GM21390 (cell line): ENCODE data around the gene RBBP5.

Experiments
- ATAC-seq: cut with Tn5 transposase; IDR thresholded peaks from one replicate; pipeline ENCODE4 v1.9.1; 2021; ENCODE audit not compliant: unreplicated experiment

RBBP5 gene

DNA sequence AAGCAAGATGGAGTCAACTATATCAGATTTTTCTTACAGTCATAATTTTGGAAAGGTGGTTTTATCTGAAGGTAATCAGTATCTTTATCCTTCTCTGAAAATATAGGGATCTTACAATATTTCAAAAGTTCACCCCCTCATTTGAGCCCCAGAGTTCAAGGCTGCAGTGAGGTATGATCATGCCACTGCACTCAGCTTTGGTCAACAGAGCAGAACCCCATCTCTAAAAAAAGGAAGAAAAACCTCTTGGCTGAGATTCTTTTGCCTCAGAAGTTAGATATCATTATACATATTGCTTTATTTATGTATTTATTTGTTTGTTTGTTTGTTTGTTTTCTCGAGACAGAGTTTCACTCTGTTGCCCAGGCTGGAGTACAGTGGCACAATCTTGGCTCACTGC, 11.5 kb upstream of the RBBP5 start:
- no peak for ATAC-seq

DNA sequence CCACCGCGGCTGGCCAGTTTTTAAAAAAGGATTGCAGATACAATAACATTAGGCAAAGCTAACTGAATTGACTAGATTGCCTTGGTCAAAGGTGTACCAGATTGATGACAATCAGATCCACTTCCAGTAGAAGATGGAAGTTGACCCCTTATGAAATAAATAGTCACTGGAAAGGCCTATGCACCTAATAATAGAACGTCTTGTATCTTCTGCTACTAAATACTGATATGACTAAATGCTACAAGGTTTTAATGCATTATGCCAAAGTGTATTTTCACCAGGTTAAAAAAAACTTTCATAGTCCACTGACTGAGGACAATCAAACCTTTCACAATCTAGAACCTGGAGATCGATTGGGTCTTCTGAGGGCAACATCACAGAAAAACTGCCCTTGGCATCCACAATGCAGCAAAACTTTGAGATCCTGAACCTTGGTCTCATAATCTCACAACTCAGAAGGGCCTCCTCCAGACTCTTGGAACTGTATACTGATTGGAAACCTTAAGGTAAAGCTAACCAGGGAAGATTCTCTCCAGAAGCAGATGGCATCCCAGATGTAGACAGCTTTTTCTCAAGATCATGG, 7.8 kb upstream of the RBBP5 start:
- ATAC-seq: no peak

DNA sequence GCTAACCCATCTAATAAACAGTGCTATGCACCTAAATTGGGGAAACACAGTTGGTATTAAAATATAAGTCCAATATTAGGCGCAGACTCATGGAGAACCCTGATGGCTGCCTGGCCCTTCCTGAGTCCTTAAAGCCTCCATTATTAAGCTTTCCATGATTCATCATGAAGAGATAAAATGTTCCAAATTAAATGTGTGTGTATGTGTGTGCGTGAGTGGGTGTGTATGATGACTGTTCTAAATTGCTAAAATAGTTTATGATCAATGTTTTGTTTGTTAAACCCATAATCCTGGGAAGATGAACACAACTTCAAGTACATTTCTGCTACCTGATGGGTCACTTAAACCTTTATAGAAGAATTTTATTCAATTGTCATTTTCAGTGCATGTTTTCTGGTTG, 6.3 kb upstream of the RBBP5 start:
- ATAC-seq: no peak

DNA sequence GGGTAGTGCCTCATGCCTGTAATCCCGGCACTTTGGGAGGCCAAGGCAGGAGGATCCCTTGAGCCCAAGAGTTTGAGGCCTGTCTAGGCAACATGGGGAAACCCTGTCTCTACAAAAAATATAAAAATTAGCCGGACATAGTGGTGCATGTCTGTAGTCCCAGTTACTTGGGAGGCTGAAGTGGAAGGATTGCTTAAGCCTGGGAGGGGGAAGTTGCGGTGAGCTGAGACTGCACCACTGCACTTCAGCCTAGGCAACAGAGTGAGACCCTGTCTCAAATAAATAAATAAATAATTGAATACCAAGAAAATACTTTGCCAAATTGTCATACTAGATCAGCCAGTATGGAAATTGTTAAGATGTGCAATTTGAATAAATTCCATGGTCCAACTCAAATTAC, 5.9 kb upstream of the RBBP5 start:
- no peak for ATAC-seq

GRCh38 chr1:205124726-205125125, 2.9 kb upstream of the RBBP5 start:
- ATAC-seq: no peak

- no peak for ATAC-seq
Observed at GRCh38 chr1:205122489-205122882, 708 bp upstream of the RBBP5 start.

DNA sequence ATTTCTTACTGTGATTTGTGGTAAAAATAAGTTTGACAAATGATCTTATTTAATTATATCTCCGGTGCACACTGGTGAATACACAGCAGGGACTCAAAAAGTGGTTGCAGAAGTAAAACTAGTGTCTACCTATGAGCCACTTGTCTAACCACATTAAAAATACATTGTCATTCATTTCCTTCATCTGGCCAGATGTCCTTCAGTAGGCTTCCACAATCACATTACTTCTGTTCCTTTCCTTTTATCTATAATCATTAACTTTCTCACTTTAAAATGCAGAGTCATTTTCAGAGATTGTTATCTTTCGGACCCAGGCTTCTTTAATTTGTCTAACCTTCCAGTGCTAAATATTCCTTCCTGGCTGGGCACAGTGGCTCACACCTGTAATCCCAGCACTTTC, 3.0 kb downstream of the RBBP5 start:
- no peak for ATAC-seq

- no peak for ATAC-seq
Observed at GRCh38 chr1:205111354-205111753, 10.4 kb downstream of the RBBP5 start.

- no peak for ATAC-seq
Observed at GRCh38 chr1:205109711-205110110, 12.1 kb downstream of the RBBP5 start.

- ATAC-seq: no peak
Observed at GRCh38 chr1:205109269-205109668, 12.5 kb downstream of the RBBP5 start.

GRCh38 chr1:205108464-205108863, 13.3 kb downstream of the RBBP5 start:
- ATAC-seq: no peak

DNA sequence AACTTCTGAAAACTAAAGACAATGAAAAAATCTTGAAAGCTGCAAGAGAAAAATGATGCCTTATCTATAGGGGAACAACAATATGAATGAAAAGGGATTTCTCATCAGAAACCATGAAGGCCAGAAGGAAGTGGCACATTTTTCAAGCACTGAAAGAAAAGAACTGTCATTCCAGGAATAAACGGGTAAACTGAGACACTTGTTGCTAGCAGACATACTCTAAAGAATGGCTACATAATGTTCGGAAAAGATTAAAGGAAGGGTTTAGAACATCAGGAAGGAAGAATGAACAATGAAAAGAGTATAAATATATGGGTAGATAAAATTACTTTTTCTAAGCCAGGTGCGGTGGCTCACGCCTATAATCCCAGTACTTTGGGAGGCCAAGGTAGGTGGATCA, 14.5 kb downstream of the RBBP5 start:
- ATAC-seq: no peak

DNA sequence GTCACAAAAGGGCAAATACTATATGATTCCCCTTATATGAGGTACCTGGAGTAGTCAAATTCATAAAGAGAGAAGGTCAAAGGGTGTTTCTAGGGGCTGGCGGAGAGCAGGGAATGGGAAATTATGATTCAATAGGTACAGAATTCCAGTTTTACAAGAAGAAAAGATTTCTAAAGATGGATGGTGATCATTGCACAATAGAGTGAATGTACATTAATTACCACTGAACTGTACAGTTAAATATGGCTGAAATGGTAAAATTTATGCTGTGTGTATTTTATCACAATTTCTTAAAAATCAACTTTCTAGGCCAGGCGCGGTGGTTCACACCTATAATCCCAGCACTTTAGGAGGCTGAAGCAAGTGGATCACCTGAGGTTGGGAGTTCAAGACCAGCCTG, 19.4 kb downstream of the RBBP5 start:
- no peak for ATAC-seq

DNA sequence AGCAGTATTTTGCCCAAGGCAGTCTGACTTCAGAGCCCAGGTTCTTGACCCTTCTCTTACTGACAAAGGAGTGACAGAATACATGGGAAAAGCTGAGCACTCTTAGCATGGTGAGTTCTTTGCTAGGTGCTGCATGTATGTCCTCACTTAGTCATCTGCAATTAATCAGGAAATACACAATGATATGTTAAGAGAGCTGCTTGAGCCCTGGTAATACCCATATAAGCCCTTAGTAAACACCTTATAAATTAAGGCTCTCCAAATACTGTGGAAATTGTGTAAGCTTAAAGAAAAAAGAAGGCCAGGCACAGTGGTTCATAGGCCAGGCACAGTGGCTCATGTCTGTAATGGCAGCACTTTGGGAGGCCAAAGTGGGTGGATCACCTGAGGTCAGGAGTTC, 23.5 kb downstream of the RBBP5 start:
- no peak for ATAC-seq

- ATAC-seq: no peak
Observed at GRCh38 chr1:205095422-205095821, 26.4 kb downstream of the RBBP5 start.

DNA sequence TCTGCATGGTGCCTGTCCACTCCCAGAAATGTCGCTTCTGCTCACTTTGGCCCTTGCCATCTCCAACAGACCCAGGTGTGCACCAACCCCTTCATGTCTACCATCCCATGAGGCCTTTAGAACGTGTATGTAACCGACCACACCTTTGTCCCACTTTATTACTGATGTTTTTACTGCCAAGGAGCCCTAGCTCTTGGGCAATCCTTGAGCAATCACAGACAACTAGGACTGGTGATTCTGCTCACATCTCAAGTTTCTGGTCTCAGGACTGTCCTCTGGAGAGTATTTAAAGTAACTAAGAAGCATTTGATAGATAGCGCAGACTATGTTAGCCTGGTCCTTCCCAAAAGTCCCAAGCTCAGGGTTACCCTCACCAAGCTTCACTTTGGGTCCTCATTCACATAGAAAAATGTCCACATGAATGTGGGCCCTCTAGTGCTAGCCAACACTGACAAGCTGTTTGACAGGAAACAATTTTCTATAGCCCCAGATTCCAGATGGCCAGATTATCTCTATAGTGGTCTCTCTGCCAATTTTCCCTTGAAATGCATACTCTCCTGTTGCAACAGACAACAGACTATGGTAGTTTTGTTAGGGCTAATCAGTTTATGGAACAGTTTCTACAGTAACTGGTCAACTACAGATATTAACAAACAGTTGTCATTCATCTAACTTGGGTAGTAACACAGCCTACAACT, 30.6 kb downstream of the RBBP5 start:
- no peak for ATAC-seq

DNA sequence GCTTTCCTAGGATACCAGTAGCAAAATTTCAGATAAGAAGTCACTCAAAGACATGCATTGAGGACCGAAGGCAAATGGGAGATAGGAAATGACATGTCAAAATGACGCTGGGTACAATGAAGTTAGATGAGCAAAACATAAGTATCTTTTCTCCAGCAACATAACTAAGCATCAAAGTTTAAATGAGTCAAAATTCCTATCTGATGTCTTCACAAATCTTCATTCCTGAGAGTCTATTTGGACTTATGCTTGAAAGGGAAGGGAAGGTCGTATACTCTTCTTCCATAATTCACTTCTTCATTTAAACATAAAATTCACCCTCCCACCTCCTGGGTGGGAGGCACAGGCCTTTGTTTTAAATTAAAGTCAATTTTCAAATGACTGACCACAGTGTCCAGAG, 33.4 kb downstream of the RBBP5 start:
- no peak for ATAC-seq

GRCh38 chr1:205084360-205084759, 37.4 kb downstream of the RBBP5 start, which contains the start of gene TMEM81:
TMEM81 (minus strand) TSS chr1:205084460; CDS start chr1:205084320, 140 bp downstream.
- ATAC-seq: no peak

GRCh38 chr1:205082431-205082830, 39.3 kb downstream of the RBBP5 start:
- ATAC-seq: no peak

GRCh38 chr1:205077934-205078311, 43.9 kb downstream of the RBBP5 start:
- ATAC-seq: no peak

DNA sequence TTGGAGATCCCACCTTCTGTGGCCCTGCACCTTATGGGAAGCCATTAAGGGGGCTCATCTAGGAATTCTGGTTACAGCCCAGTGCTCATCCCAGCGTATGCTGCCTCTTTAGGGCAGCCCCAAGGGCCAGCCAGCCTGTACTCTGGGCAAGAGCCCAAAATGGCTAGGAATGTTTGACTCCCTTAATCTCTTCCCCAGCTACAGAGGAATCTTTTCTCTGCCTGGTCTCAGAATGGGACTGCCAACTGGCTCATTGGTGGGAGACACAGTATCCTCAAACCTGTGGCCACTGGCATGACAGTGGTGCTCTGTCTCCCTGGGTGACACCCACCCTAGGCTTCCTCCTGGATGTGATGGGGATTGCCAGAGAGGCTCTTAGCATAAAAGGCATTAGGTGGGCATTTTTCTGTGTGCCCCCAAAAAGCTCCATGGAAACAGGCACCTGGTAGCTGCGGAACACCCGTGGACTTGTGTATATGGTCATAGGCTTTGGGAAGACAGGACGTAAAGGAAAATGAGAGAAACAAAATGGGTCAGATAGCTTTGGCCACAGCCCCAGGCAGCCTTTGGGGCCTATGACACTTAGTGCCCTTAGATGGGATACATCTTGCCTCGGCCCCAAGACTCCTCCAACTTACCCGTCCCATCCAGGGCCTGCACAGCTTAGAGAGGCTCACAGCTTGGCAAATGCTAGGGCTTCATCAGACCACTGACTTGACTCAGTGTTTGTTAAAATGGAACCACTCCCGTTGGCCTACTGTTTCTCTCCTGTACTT, 44.4 kb downstream of the RBBP5 start:
- ATAC-seq: no peak

- no peak for ATAC-seq
Observed at GRCh38 chr1:205076245-205076761, 45.5 kb downstream of the RBBP5 start.
